Activated CD4-positive, alpha-beta T cell treated with anti-CD3 and anti-CD28 coated beads for 36 hours (primary cell): ENCODE data around the gene ZNF385A. TPM values are rescaled to one million over a fixed set of nuclear protein-coding genes. Genes with fewer than 3 reads are reported as not detected.

Source experiments
- ATAC-seq: fragments of 200-7000 bp; cut with Tn5 transposase; one replicate; pipeline ENCODE4 v1.10.0; 2021; ENCODE audit warnings: mild to moderate bottlenecking, moderate library complexity
- CTCF ChIA-PET: fragments of 350-600 bp; sonication (Branson Sonifier 250); formaldehyde crosslinking; loops from one replicate; lab custom pipeline; 2021; ENCODE audit warnings: antibody characterized with exemption; lab: Charles Lee
- POLR2A ChIA-PET: fragments of 350-600 bp; sonication (Branson Sonifier 250); formaldehyde crosslinking; loops from one replicate; lab custom pipeline; 2021; ENCODE audit warnings: antibody characterized with exemption, inconsistent platforms; lab: Charles Lee
- DNase-seq: peaks from one replicate; pipeline ENCODE4 v3.0.0-alpha.2; 2020
- H3K27ac Mint-ChIP-seq: one replicate; pipeline ENCODE4 v1.8.0; 2021; ENCODE audit warnings: mixed read lengths
- H3K27me3 Mint-ChIP-seq: one replicate; pipeline ENCODE4 v1.8.0; 2021; ENCODE audit warnings: mixed read lengths
- H3K36me3 Mint-ChIP-seq: one replicate; pipeline ENCODE4 v1.8.0; 2021; ENCODE audit warnings: low read depth, mixed read lengths
- H3K4me1 Mint-ChIP-seq: one replicate; pipeline ENCODE4 v1.8.0; 2021; ENCODE audit warnings: mixed read lengths
- H3K4me3 Mint-ChIP-seq: one replicate; pipeline ENCODE4 v1.8.0; 2021; ENCODE audit warnings: mild to moderate bottlenecking, moderate library complexity, mixed read lengths
- H3K9me3 Mint-ChIP-seq: one replicate; pipeline ENCODE4 v1.8.0; 2021; ENCODE audit warnings: low read depth, mixed read lengths
- intact Hi-C, 2 experiments: fragments of 100-400 bp; cut with DNase I in 1 of 2; cut with micrococcal nuclease in 1 of 2; formaldehyde crosslinking; loops; one replicate each; pipeline versions ENCODE4 v1.14.2 to v1.15.1; 2022 to 2024; cut with DNase I, micrococcal nuclease
- total RNA-seq, 2 experiments: library from RNA; stranded (reverse); gene quantifications; one replicate each; pipeline ENCODE4 v1.2.3, GENCODE V29; 2021

ZNF385A gene
- total RNA-seq, 2 experiments from 2014 or later = 0.73 to 0.74 TPM

DNA sequence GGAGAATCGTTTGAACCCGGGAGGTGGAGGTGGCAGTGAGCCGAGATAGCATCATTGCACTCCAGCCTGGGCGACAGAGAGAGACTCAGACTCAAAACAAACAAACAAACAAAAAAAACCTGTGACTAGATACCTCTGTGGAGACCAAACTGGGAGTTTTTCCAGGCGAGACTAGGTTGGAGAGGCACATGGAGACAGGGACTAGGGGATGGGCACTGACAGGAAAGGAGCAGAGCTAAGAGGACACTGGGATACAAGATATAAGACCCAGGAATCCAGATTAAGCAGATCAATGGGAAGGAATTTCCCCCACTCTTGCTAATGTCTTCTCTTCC is 39.2 kb upstream of the ZNF385A start:
- Mint-ChIP-seq H3K36me3 (no peaks in the 10 kb centered on the region), H3K9me3 (no peaks in the 10 kb centered on the region), H3K4me1 (peaks cover 24% of the 10 kb centered on the region), H3K27ac (no peak overlapping the region), H3K27me3 (peaks cover 3% of the 10 kb centered on the region), H3K4me3 (no peak overlapping the region)
- ChIA-PET POLR2A (no interaction called here), CTCF (interaction anchor here (0.9 to 37.3 kb wide), 5 partner anchors 9 to 30 kb away, joined by 3 to 638 read pairs (median 4); no protein-coding TSS in a partner anchor)
- ATAC-seq (no peak), DNase-seq (no peak)
- intact Hi-C loops = no loop called here

GRCh38 chr12:54421879-54422250 is 37.3 kb upstream of the ZNF385A start:
- DNase-seq (no peak), ATAC-seq (no peak)
- ChIA-PET POLR2A (no interaction called here), CTCF (interaction anchor here (0.9 to 14.4 kb wide), 2 partner anchors 21 to 157 kb away, joined by 3 to 260 read pairs; no protein-coding TSS in a partner anchor)
- Mint-ChIP-seq H3K4me3 (no peak overlapping the region), H3K27me3 (peaks cover 3% of the 10 kb centered on the region), H3K9me3 (no peaks in the 10 kb centered on the region), H3K36me3 (peaks cover 7% of the 10 kb centered on the region), H3K27ac (no peak overlapping the region), H3K4me1 (peaks cover 18% of the 10 kb centered on the region)
- intact Hi-C loops = no loop called here

DNA sequence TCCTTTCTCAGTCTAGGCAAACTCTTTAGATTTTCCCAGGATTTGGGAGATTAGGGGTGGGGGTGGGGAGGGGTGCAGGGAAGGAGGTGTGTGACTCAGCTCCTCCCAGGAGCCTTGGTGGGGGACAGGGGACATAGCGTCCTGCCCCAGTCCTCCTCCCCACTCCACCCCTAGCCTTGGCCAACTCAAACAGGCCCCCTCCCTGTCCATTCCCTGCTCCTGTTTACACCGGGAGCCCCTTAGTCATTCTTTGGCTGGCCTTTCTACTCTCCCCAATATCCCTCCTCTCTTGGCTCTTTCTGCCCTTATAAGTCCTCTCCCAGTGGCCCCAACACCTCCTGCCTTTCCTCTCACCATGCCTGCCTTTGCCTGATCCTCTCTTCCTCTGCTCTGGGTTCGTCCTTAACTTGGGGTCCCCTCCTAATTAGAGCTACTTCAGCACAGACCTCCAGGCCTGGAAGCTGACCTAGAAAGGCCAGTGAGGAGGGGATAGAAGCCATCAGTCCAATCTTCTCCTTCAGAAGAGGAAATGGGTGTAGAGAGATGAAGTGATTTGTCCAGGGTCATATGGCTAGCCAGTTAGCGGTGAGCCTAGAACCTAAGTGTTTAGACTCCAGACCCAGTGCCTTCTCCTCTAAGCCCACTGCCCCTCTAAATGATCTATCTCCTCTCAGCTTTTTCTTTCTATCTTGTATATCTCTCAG is 36.8 kb upstream of the ZNF385A start:
- intact Hi-C loops = no loop called here
- Mint-ChIP-seq H3K27ac (no peak overlapping the region), H3K4me1 (peaks cover 23% of the 10 kb centered on the region), H3K4me3 (no peak overlapping the region), H3K27me3 (peaks cover 2% of the 10 kb centered on the region), H3K9me3 (no peaks in the 10 kb centered on the region), H3K36me3 (peaks cover 7% of the 10 kb centered on the region)
- DNase-seq (no peak), ATAC-seq (no peak)
- CTCF ChIA-PET = interaction anchor here (0.9 to 14.4 kb wide), 3 partner anchors 19 to 156 kb away, joined by 3 to 260 read pairs (median 3); no protein-coding TSS in a partner anchor
- POLR2A ChIA-PET = no interaction called here

- Mint-ChIP-seq H3K27me3 (no peaks in the 10 kb centered on the region), H3K4me3 (peak overlapping the region; percentile 6), H3K36me3 (peaks cover 7% of the 10 kb centered on the region), H3K27ac (no peak overlapping the region), H3K9me3 (no peaks in the 10 kb centered on the region), H3K4me1 (peaks cover 29% of the 10 kb centered on the region)
- DNase-seq = no peak
- no peak for ATAC-seq
- intact Hi-C loops = no loop called here
- CTCF ChIA-PET = interaction anchor here (0.6 to 14.4 kb wide), 3 partner anchors 12 to 20 kb away, joined by 3 to 260 read pairs (median 3); no protein-coding TSS in a partner anchor
- POLR2A ChIA-PET = no interaction called here
Observed at GRCh38 chr12:54420766-54421144, 36.2 kb upstream of the ZNF385A start.

- H3K27ac Mint-ChIP-seq = peak within 1 kb of the TSS; percentile 95
- no peaks in the 10 kb centered on the region for H3K9me3 Mint-ChIP-seq
- DNase-seq (peak; percentile 66), ATAC-seq (peak; percentile 42)
- ChIA-PET CTCF (interaction anchor here (0.7 to 14.4 kb wide), 4 partner anchors 8 to 387 kb away, joined by 3 to 260 read pairs (median 3); no protein-coding TSS in a partner anchor), POLR2A (interaction anchor here (0.6 kb wide), 1 partner anchor 11 kb away, joined by 3 read pairs; no protein-coding TSS in a partner anchor)
- intact Hi-C loops = loop anchor here in 1 of 2 experiments (10.0 kb wide), 1 partner anchor 1206 kb away; no protein-coding TSS in a partner anchor
- peaks cover 10% of the 10 kb centered on the region for H3K36me3 Mint-ChIP-seq
- peaks cover 42% of the 10 kb centered on the region for H3K4me1 Mint-ChIP-seq
- H3K27me3 Mint-ChIP-seq = no peaks in the 10 kb centered on the region
- H3K4me3 Mint-ChIP-seq = peak within 1 kb of the TSS; percentile 96
Observed at GRCh38 chr12:54419088-54419887, 34.8 kb upstream of the ZNF385A start, which contains the start of gene ITGA5. Gene ITGA5 (minus strand): TSS chr12:54419266. CDS start chr12:54419198, 68 bp downstream.

DNA sequence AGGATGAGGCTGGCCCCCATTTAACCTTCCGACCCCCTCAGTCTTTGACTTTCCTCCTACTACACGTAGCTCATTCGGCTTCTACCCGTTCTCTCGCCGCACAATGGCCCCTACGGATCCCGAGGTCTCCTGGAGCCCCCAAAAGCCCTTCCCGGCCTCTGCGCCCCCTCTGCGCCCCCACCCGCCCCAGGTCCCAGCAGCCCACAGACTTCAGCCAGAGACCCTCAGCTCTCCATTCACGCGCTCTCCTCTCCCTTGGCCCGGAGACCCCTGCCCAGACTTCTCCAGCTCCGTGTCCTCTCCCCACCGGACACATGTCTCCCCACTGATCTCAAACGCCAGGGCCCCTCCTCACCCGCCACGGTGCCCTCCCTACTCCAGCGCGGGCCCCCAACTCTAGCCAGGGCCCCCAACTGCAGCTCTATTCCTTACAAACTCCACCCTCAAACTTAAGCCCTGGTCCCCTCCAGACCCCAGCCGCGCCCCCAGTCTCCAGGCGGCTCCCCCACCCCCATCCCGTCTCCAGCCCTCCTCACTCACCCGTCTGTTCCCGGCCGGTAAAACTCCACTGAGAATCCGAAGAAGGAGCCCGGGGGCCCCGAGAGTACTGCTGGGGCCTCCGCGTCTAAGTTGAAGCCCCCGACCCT is 34.0 kb upstream of the ZNF385A start:
- intact Hi-C loops = loop anchor here in 1 of 2 experiments (10.0 kb wide), 1 partner anchor 1206 kb away; no protein-coding TSS in a partner anchor
- peaks cover 49% of the 10 kb centered on the region for H3K4me1 Mint-ChIP-seq
- ATAC-seq (no peak), DNase-seq (peak; percentile 23)
- peak overlapping the region; percentile 96 for H3K4me3 Mint-ChIP-seq
- POLR2A ChIA-PET = interaction anchor here (0.6 kb wide), 1 partner anchor 10 kb away, joined by 3 read pairs; no protein-coding TSS in a partner anchor
- peak overlapping the region; percentile 95 for H3K27ac Mint-ChIP-seq
- CTCF ChIA-PET = interaction anchor here (0.6 to 14.4 kb wide), 6 partner anchors 8 to 1890 kb away, joined by 3 to 260 read pairs (median 3); no protein-coding TSS in a partner anchor
- no peaks in the 10 kb centered on the region for H3K9me3 Mint-ChIP-seq
- no peaks in the 10 kb centered on the region for H3K27me3 Mint-ChIP-seq
- H3K36me3 Mint-ChIP-seq = peaks cover 10% of the 10 kb centered on the region

GRCh38 chr12:54417712-54418440 is 33.3 kb upstream of the ZNF385A start:
- POLR2A ChIA-PET = interaction anchor here (1.0 kb wide), 1 partner anchor 14 kb away, joined by 4 read pairs; no protein-coding TSS in a partner anchor
- Mint-ChIP-seq H3K27ac (peak overlapping the region; percentile 95), H3K9me3 (no peaks in the 10 kb centered on the region), H3K27me3 (no peaks in the 10 kb centered on the region), H3K4me1 (peaks cover 50% of the 10 kb centered on the region), H3K36me3 (peaks cover 10% of the 10 kb centered on the region), H3K4me3 (peak overlapping the region; percentile 96)
- ATAC-seq (peak; percentile 8), DNase-seq (peak; percentile 41)
- CTCF ChIA-PET = interaction anchor here (0.6 to 14.4 kb wide), 6 partner anchors 17 to 1890 kb away, joined by 3 to 260 read pairs (median 12); no protein-coding TSS in a partner anchor
- intact Hi-C loops = loop anchor here in 1 of 2 experiments (10.0 kb wide), 1 partner anchor 1207 kb away; no protein-coding TSS in a partner anchor

- peaks cover 59% of the 10 kb centered on the region for H3K4me1 Mint-ChIP-seq
- CTCF ChIA-PET = interaction anchor here (0.7 to 14.4 kb wide), 9 partner anchors 8 to 136 kb away, joined by 3 to 260 read pairs (median 6); no protein-coding TSS in a partner anchor
- no peak for DNase-seq
Observed at GRCh38 chr12:54416687-54417603, 32.4 kb upstream of the ZNF385A start.

DNA sequence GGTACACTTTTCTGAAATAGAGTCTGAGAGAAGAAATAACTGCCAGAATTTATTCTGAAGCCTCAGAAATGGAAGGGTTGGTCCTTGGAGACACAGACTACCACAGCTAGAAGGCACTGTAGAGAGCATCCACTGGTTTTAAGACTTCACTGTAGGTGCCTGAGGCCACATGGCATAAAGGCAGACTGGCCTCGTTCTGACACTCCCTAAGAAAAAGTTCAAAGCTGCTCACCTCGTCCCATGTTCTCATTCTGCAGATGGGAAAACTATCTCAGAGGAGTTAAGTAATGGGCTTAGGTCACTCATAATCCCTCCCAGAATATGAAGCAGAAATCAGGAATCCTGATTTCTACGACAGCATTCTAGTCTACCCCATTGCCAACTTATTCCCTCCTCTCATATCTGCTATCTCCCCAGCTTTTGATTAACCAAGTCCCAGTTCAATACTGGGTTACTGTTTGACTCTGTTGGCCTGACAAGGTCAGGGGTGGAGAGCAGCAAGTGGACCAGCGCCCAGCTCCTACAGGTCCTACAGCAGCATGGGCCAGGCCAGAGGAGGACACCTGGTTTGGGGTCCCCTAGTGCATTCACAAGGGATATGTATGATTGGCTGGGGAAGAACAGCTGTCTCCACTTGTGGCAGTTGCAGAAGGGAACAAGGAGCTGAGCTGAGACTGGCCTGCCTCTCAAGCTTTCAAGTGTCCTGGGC is 30.8 kb upstream of the ZNF385A start:
- no peak for ATAC-seq
- Mint-ChIP-seq H3K27ac (peak overlapping the region; percentile 90), H3K4me1 (peaks cover 65% of the 10 kb centered on the region), H3K27me3 (no peaks in the 10 kb centered on the region), H3K36me3 (peaks cover 18% of the 10 kb centered on the region), H3K4me3 (no peak overlapping the region), H3K9me3 (no peaks in the 10 kb centered on the region)
- ChIA-PET POLR2A (no interaction called here), CTCF (interaction anchor here (0.6 to 14.4 kb wide), 14 partner anchors 10 to 207 kb away, joined by 3 to 260 read pairs (median 4); partner anchors contain the start of gene COPZ1)
- DNase-seq = no peak
- intact Hi-C loops = loop anchor here in 1 of 2 experiments (10.0 kb wide), 1 partner anchor 1209 kb away; no protein-coding TSS in a partner anchor

More at GRCh38 chr12:54416687-54417603, 32.4 kb upstream of the ZNF385A start:
- POLR2A ChIA-PET = interaction anchor here (1.0 kb wide), 1 partner anchor 15 kb away, joined by 4 read pairs; no protein-coding TSS in a partner anchor
- peak overlapping the region; percentile 95 for H3K27ac Mint-ChIP-seq
- ATAC-seq = no peak
- H3K4me3 Mint-ChIP-seq = peak overlapping the region; percentile 96
- no peaks in the 10 kb centered on the region for H3K9me3 Mint-ChIP-seq
- intact Hi-C loops = loop anchor here in 1 of 2 experiments (10.0 kb wide), 1 partner anchor 1208 kb away; no protein-coding TSS in a partner anchor
- H3K36me3 Mint-ChIP-seq = peaks cover 13% of the 10 kb centered on the region
- no peaks in the 10 kb centered on the region for H3K27me3 Mint-ChIP-seq
